Omental fat pad (tissue), 4 donors: ENCODE measurements around the gene RAPH1. TPM values are rescaled to one million over a fixed set of nuclear protein-coding genes. Genes with fewer than 3 reads are reported as not detected.
"Not testable (repeated sequence)": the region's sequence is repeated elsewhere in the genome, so short reads cannot be mapped to it uniquely, and the experiment has no call there.

Source experiments
- ATAC-seq: fragments of 150-250 bp; one replicate; pipeline ENCODE4 v1.9.1; 2016; ENCODE audit warnings: mild to moderate bottlenecking, moderate library complexity; ENCODE audit not compliant: low FRiP score
- DNase-seq: peaks from one replicate; pipeline ENCODE4 v3.0.0-alpha.2; 2019; ENCODE audit warnings: low spot score
- CTCF ChIP-seq, 3 donors: fragments of 450-650 bp; IDR thresholded peaks; one replicate each; pipeline ENCODE4 v1.5.1; 2016 to 2017; ENCODE audit warnings: antibody characterized with exemption in 3 of 3, mild to moderate bottlenecking in 3 of 3, moderate library complexity in 2 of 3
- total RNA-seq, 4 donors: library from RNA; depleted of rRNA; stranded (reverse); fragments of >200 nt; gene quantifications; one replicate each; pipeline ENCODE4 v1.1.0, GENCODE V29; 2016

RAPH1 gene
- total RNA-seq, 4 donors from 2014 or later: 38.1 to 86.1 (median 65.6) TPM

- DNase-seq (no peak), ATAC-seq (no peak)
- TF ChIP-seq CTCF (IDR thresholded peaks at IDR 0.05): no peak
These were observed 94.4 kb downstream of the RAPH1 start for GRCh38 chr2:203440671-203441070.

GRCh38 chr2:203438528-203438927, 96.6 kb downstream of the RAPH1 start:
- DNase-seq: no peak
- TF ChIP-seq CTCF (IDR thresholded peaks at IDR 0.05): no peak
- no peak for ATAC-seq

- ATAC-seq (no peak), DNase-seq (no peak)
- no peak for TF ChIP-seq CTCF (IDR thresholded peaks at IDR 0.05)
These were observed 97.6 kb downstream of the RAPH1 start for GRCh38 chr2:203437511-203437910.

- no peak for ATAC-seq
- TF ChIP-seq CTCF (IDR thresholded peaks at IDR 0.05): no peak
- no peak for DNase-seq
These were observed 98.6 kb downstream of the RAPH1 start for GRCh38 chr2:203436496-203436895.

- no peak for TF ChIP-seq CTCF (IDR thresholded peaks at IDR 0.05)
- ATAC-seq (no peak), DNase-seq (no peak)
These were observed 102.3 kb downstream of the RAPH1 start for GRCh38 chr2:203432811-203433210.

GRCh38 chr2:203431391-203432185, 103.5 kb downstream of the RAPH1 start:
- no peak for DNase-seq
- TF ChIP-seq CTCF (IDR thresholded peaks at IDR 0.05): no peak
- no peak for ATAC-seq

- not testable (repeated sequence) for ATAC-seq, DNase-seq
These were observed 105.5 kb downstream of the RAPH1 start for GRCh38 chr2:203429643-203430042.
